ENCODE measurements around the gene EVI2A.

The EVI2A gene

DNA sequence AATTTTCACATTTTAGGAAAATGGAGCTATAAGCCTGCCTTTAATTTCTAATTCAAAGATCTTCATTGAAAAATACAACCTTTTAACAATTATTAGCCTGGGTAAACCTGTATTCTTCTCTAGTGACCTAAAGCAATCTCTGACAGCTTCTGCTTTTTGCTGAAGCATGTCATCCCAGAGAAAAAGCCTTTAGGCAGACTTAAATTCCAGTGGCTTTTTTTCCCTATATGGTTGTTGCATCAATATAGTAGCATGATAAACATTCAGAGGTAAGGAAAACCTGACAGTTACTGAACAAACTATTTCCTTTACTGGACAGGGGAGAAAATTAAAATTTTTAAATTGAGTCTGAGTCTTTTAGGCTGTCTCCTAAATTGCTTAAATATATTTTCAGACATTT is 7.8 kb upstream of the EVI2A start:
- Histone ChIP-seq H3K9me3 (ENCODE audit: control insufficient read depth, insufficient read depth, low read length) (no peaks in the 10 kb centered on the region), H3K27me3 (ENCODE audit: control insufficient read depth, insufficient read depth, low read length) (no peaks in the 10 kb centered on the region), H3K27ac (ENCODE audit: low read length) (no peak overlapping the region), H3K4me3 (ENCODE audit: low read length) (no peak overlapping the region), H3K36me3 (ENCODE audit: control insufficient read depth, insufficient read depth, low read length) (no peaks in the 10 kb centered on the region), H3K4me1 (ENCODE audit: control insufficient read depth, insufficient read depth, low read length) (no peaks in the 10 kb centered on the region)
- DNase-seq (ENCODE audit: low read depth, low spot score), result no peak

DNA sequence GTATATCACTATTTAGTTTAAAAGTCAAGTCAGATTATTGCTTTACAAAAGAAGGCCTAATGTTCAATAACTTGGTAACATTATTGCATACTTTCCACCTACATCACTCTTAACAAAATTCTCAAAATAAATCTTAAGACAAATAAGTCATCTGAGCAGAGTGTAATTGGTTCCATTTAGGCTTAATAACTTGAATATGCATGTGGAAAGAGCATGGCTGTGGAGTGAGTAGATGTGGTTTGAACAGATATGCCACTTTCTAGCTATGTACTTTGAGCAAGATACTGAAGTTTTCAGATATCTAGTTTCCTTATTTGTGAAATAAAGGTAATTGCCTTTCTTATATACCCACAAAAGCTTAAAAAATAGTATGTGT is 6.7 kb upstream of the EVI2A start:
- H3K27ac ChIP-seq (ENCODE audit: low read length), result no peak overlapping the region
- H3K36me3 ChIP-seq (ENCODE audit: control insufficient read depth, insufficient read depth, low read length), result no peaks in the 10 kb centered on the region
- H3K27me3 ChIP-seq (ENCODE audit: control insufficient read depth, insufficient read depth, low read length), result no peaks in the 10 kb centered on the region
- no peaks in the 10 kb centered on the region for H3K4me1 ChIP-seq (ENCODE audit: control insufficient read depth, insufficient read depth, low read length)
- H3K9me3 ChIP-seq (ENCODE audit: control insufficient read depth, insufficient read depth, low read length), result no peaks in the 10 kb centered on the region
- no peak overlapping the region for H3K4me3 ChIP-seq (ENCODE audit: low read length)
- DNase-seq (ENCODE audit: low read depth, low spot score), result no peak

DNA sequence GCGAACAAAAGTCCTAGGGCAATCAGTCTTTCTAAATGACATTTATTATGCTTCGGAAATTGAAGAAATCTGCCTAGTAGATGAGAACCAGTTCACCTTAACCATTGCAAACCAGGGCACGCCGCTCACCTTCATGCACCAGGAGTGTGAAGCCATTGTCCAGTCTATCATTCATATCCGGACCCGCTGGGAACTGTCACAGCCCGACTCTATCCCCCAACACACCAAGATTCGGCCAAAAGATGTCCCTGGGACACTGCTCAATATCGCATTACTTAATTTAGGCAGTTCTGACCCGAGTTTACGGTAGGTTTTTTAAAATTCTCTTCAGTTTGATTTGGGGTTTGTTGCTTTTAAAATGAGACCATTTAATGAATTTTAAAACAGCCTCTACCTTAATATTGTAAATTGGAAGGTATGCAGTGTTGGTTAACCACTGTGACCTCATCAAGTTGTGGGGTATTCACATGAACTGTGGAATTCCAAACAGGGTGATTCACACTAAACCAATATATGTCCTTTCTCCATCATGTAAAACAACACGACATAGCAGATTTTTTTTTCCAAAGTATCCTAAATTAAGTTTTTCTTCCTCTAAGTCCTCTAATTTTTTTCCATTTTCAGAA is 6.2 kb upstream of the EVI2A start:
- DNase-seq (ENCODE audit: low read depth, low spot score), result no peak
- no peak overlapping the region for H3K27ac ChIP-seq (ENCODE audit: low read length)
- no CpG with 5 or more reads among the region's 12 CpGs for WGBS (ENCODE audit: insufficient coverage, insufficient read length)

DNA sequence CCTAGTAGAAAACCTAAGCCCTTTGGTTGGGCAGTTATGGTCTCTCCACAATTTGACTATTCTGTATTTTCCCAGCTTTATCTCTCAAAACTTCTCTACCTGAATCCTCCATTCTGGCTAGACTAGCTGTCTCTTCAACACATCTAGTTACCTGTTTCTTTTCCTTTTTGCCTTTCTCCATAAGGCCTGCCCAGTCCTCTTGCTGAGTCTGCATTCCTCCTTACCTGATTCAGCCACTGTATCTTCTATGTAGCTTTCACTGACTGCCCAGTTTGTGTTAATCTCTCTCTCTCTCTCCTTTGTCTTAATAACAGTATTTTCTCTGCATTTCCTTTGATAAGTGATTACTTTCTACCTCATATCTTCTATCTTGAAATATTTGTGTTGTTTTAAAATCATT is 2.1 kb upstream of the EVI2A start:
- H3K4me1 ChIP-seq (ENCODE audit: control insufficient read depth, insufficient read depth, low read length), result no peaks in the 10 kb centered on the region
- no peak overlapping the region for H3K4me3 ChIP-seq (ENCODE audit: low read length)
- no peak overlapping the region for H3K27ac ChIP-seq (ENCODE audit: low read length)
- H3K27me3 ChIP-seq (ENCODE audit: control insufficient read depth, insufficient read depth, low read length), result no peaks in the 10 kb centered on the region
- H3K9me3 ChIP-seq (ENCODE audit: control insufficient read depth, insufficient read depth, low read length), result no peaks in the 10 kb centered on the region
- DNase-seq (ENCODE audit: low read depth, low spot score), result no peak
- no peaks in the 10 kb centered on the region for H3K36me3 ChIP-seq (ENCODE audit: control insufficient read depth, insufficient read depth, low read length)

More for the DNA sequence above, 6.2 kb upstream of the EVI2A start:
- no peak overlapping the region for H3K4me3 ChIP-seq (ENCODE audit: low read length)
- no peaks in the 10 kb centered on the region for H3K27me3 ChIP-seq (ENCODE audit: control insufficient read depth, insufficient read depth, low read length)
- H3K9me3 ChIP-seq (ENCODE audit: control insufficient read depth, insufficient read depth, low read length), result no peaks in the 10 kb centered on the region
- H3K4me1 ChIP-seq (ENCODE audit: control insufficient read depth, insufficient read depth, low read length), result no peaks in the 10 kb centered on the region
- H3K36me3 ChIP-seq (ENCODE audit: control insufficient read depth, insufficient read depth, low read length), result no peaks in the 10 kb centered on the region

- H3K36me3 ChIP-seq (ENCODE audit: control insufficient read depth, insufficient read depth, low read length), result no peaks in the 10 kb centered on the region
- H3K4me1 ChIP-seq (ENCODE audit: control insufficient read depth, insufficient read depth, low read length), result no peaks in the 10 kb centered on the region
- no peaks in the 10 kb centered on the region for H3K27me3 ChIP-seq (ENCODE audit: control insufficient read depth, insufficient read depth, low read length)
- no CpG with 5 or more reads among the region's 4 CpGs for WGBS (ENCODE audit: insufficient coverage, insufficient read length)
- H3K27ac ChIP-seq (ENCODE audit: low read length), result no peak overlapping the region
- no peak for DNase-seq (ENCODE audit: low read depth, low spot score)
- H3K9me3 ChIP-seq (ENCODE audit: control insufficient read depth, insufficient read depth, low read length), result no peaks in the 10 kb centered on the region
- no peak overlapping the region for H3K4me3 ChIP-seq (ENCODE audit: low read length)
Observed at GRCh38 chr17:31321966-31322365, 544 bp upstream of the EVI2A start.

- Histone ChIP-seq H3K9me3 (ENCODE audit: control insufficient read depth, insufficient read depth, low read length) (no peaks in the 10 kb centered on the region), H3K4me1 (ENCODE audit: control insufficient read depth, insufficient read depth, low read length) (no peaks in the 10 kb centered on the region), H3K4me3 (ENCODE audit: low read length) (no peak overlapping the region), H3K36me3 (ENCODE audit: control insufficient read depth, insufficient read depth, low read length) (no peaks in the 10 kb centered on the region), H3K27me3 (ENCODE audit: control insufficient read depth, insufficient read depth, low read length) (no peaks in the 10 kb centered on the region), H3K27ac (ENCODE audit: low read length) (no peak overlapping the region)
- no CpG with 5 or more reads among the region's 1 CpG for WGBS (ENCODE audit: insufficient coverage, insufficient read length)
- no peak for DNase-seq (ENCODE audit: low read depth, low spot score)
Observed at GRCh38 chr17:31320791-31321190, 631 bp downstream of the EVI2A start.

DNA sequence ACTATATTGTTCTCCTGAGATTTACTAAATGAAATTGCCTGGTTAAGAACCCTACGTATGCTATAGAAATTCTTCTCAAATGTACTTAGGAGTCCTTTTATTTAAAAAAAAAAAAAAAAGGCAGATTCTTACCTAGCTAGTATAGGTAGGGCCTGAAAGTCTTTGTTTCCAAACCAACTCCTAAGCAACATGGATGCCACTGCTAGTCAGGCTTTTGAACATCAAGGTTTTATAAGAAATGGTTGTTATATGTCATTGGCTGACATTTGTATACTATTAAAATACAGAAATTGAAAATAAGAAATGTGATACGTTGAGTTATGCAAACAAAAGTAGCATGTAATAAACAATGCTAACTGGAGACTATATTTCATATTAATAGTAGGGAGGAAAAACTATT is 1.2 kb downstream of the EVI2A start:
- Histone ChIP-seq H3K27me3 (ENCODE audit: control insufficient read depth, insufficient read depth, low read length) (no peaks in the 10 kb centered on the region), H3K4me1 (ENCODE audit: control insufficient read depth, insufficient read depth, low read length) (no peaks in the 10 kb centered on the region), H3K27ac (ENCODE audit: low read length) (no peak overlapping the region), H3K9me3 (ENCODE audit: control insufficient read depth, insufficient read depth, low read length) (no peaks in the 10 kb centered on the region), H3K4me3 (ENCODE audit: low read length) (no peak overlapping the region), H3K36me3 (ENCODE audit: control insufficient read depth, insufficient read depth, low read length) (no peaks in the 10 kb centered on the region)
- no CpG with 5 or more reads among the region's 2 CpGs for WGBS (ENCODE audit: insufficient coverage, insufficient read length)
- DNase-seq (ENCODE audit: low read depth, low spot score), result no peak

GRCh38 chr17:31318851-31319661 is 2.4 kb downstream of the EVI2A start:
- WGBS (ENCODE audit: insufficient coverage, insufficient read length), result no CpG with 5 or more reads among the region's 5 CpGs
- Histone ChIP-seq H3K4me3 (ENCODE audit: low read length) (no peak overlapping the region), H3K27me3 (ENCODE audit: control insufficient read depth, insufficient read depth, low read length) (no peaks in the 10 kb centered on the region), H3K36me3 (ENCODE audit: control insufficient read depth, insufficient read depth, low read length) (no peaks in the 10 kb centered on the region), H3K4me1 (ENCODE audit: control insufficient read depth, insufficient read depth, low read length) (no peaks in the 10 kb centered on the region), H3K9me3 (ENCODE audit: control insufficient read depth, insufficient read depth, low read length) (no peaks in the 10 kb centered on the region), H3K27ac (ENCODE audit: low read length) (no peak overlapping the region)
- DNase-seq (ENCODE audit: low read depth, low spot score), result no peak

GRCh38 chr17:31318298-31318801 is 3.1 kb downstream of the EVI2A start:
- H3K4me3 ChIP-seq (ENCODE audit: low read length), result no peak overlapping the region
- H3K36me3 ChIP-seq (ENCODE audit: control insufficient read depth, insufficient read depth, low read length), result no peaks in the 10 kb centered on the region
- no peaks in the 10 kb centered on the region for H3K4me1 ChIP-seq (ENCODE audit: control insufficient read depth, insufficient read depth, low read length)
- no peaks in the 10 kb centered on the region for H3K27me3 ChIP-seq (ENCODE audit: control insufficient read depth, insufficient read depth, low read length)
- no peak overlapping the region for H3K27ac ChIP-seq (ENCODE audit: low read length)
- H3K9me3 ChIP-seq (ENCODE audit: control insufficient read depth, insufficient read depth, low read length), result no peaks in the 10 kb centered on the region
- no peak for DNase-seq (ENCODE audit: low read depth, low spot score)
- WGBS (ENCODE audit: insufficient coverage, insufficient read length), result no CpG with 5 or more reads among the region's 8 CpGs

DNA sequence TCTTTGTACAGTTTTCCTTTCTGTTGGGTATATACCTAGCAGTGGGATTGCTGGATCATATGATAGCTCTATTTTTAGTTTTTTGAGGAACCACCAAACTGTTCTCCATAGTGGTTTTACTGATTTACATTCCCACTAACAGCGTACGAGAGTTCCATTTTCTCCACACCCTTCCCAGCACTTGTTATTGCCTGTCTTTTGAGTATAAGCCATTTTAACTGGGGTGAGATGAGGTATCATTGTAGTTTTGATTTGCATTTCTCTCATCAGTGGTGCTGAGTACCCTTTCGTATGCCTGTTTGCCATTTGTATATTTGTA is 6.7 kb downstream of the EVI2A start:
- WGBS (ENCODE audit: insufficient coverage, insufficient read length), result no CpG with 5 or more reads among the region's 3 CpGs
- no peaks in the 10 kb centered on the region for H3K9me3 ChIP-seq (ENCODE audit: control insufficient read depth, insufficient read depth, low read length)
- DNase-seq (ENCODE audit: low read depth, low spot score), result no peak
- H3K27ac ChIP-seq (ENCODE audit: low read length), result no peak overlapping the region
- H3K27me3 ChIP-seq (ENCODE audit: control insufficient read depth, insufficient read depth, low read length), result no peaks in the 10 kb centered on the region
- H3K4me1 ChIP-seq (ENCODE audit: control insufficient read depth, insufficient read depth, low read length), result no peaks in the 10 kb centered on the region
- H3K36me3 ChIP-seq (ENCODE audit: control insufficient read depth, insufficient read depth, low read length), result no peaks in the 10 kb centered on the region
- no peak overlapping the region for H3K4me3 ChIP-seq (ENCODE audit: low read length)

Data from iPS DF 6.9 (cell line).